Bronchial epithelial cell (primary cell): ENCODE data around the gene PLCG1. TPM values are rescaled to one million over a fixed set of nuclear protein-coding genes. Genes with fewer than 3 reads are reported as not detected.

ENCODE experiments used
- DNase-seq: peaks from one replicate; pipeline ENCODE4 v3.0.0-alpha.2; 2010; ENCODE audit warnings: low read depth
- FAIRE-seq: peaks from 2 replicates; lab custom pipeline; 2011; peaks lifted over from hg19 to GRCh38; lab: Jason Lieb, UNC
- H3K27me3 ChIP-seq: 2 replicates; pipeline ENCODE4 v1.5.1; 2011; ENCODE audit warnings: low read length; ENCODE audit not compliant: control insufficient read depth, insufficient read depth
- H3K36me3 ChIP-seq: 2 replicates; pipeline ENCODE4 v1.5.1; 2011; ENCODE audit warnings: low read length; ENCODE audit not compliant: control insufficient read depth, insufficient read depth
- H3K4me3 ChIP-seq: 2 replicates; pipeline ENCODE4 v1.5.1; 2011; ENCODE audit warnings: mild to moderate bottlenecking, low read depth, low read length, control low read depth
- CTCF ChIP-seq: IDR thresholded peaks from 2 replicates; pipeline ENCODE4 v1.5.1; 2011; ENCODE audit warnings: mild to moderate bottlenecking, moderate library complexity, low read length, control low read depth, inconsistent platforms; ENCODE audit not compliant: insufficient read depth, severe bottlenecking
- total RNA-seq: library from RNA; depleted of rRNA; stranded (reverse); fragments of >200 nt; gene quantifications from 2 replicates; pipeline ENCODE4 v1.2.1, GENCODE V29; 2014

The PLCG1 gene
- total RNA-seq, 1 donor from 2014 or later: 20.8 TPM

- no peaks in the 10 kb centered on the region for H3K27me3 ChIP-seq
- no peaks in the 10 kb centered on the region for H3K36me3 ChIP-seq
- TF ChIP-seq CTCF: no peak
- FAIRE-seq: no peak
- H3K4me3 ChIP-seq: no peak overlapping the region
- DNase-seq: no peak
These were observed 46.5 kb downstream of the PLCG1 start for GRCh38 chr20:41183831-41184230.

GRCh38 chr20:41185013-41185757 lies 47.8 kb downstream of the PLCG1 start:
- Histone ChIP-seq H3K27me3 (no peaks in the 10 kb centered on the region), H3K36me3 (no peaks in the 10 kb centered on the region), H3K4me3 (no peak overlapping the region)
- no peak for TF ChIP-seq CTCF
- FAIRE-seq (no peak), DNase-seq (no peak)

GRCh38 chr20:41187668-41188067 lies 50.3 kb downstream of the PLCG1 start:
- Histone ChIP-seq H3K36me3 (no peaks in the 10 kb centered on the region), H3K4me3 (no peak overlapping the region), H3K27me3 (no peaks in the 10 kb centered on the region)
- no peak for TF ChIP-seq CTCF
- no peak for DNase-seq
- FAIRE-seq: no peak

GRCh38 chr20:41191562-41192500 lies 54.5 kb downstream of the PLCG1 start:
- no peak for FAIRE-seq
- no peaks in the 10 kb centered on the region for H3K27me3 ChIP-seq
- H3K4me3 ChIP-seq: no peak overlapping the region
- no peak for DNase-seq
- no peak for TF ChIP-seq CTCF
- H3K36me3 ChIP-seq: no peaks in the 10 kb centered on the region

- H3K4me3 ChIP-seq: no peak overlapping the region
- DNase-seq: no peak
- FAIRE-seq: no peak
- no peak for TF ChIP-seq CTCF
- no peaks in the 10 kb centered on the region for H3K36me3 ChIP-seq
- no peaks in the 10 kb centered on the region for H3K27me3 ChIP-seq
These were observed 55.2 kb downstream of the PLCG1 start for GRCh38 chr20:41192575-41192974.
